ENCODE measurements around the gene CD40LG.

- TF ChIP-seq CTCF (conservative IDR thresholded peaks at IDR 0.05; ENCODE audit: low read length) = no peak
- no peak for TF ChIP-seq EZH2phosphoT487 (IDR thresholded peaks at IDR 0.05; ENCODE audit: borderline replicate concordance, low read depth, low read length)
Observed at GRCh38 chrX:136652822-136653723, 5.1 kb downstream of the CD40LG start.

All from OCI-LY7 (cell line).